Epithelial cell of alveolus of lung (primary cell): ENCODE results near the gene STEAP1. TPM values are rescaled to one million over a fixed set of nuclear protein-coding genes. Genes with fewer than 3 reads are reported as not detected.

ENCODE experiments used
- total RNA-seq: library from RNA; depleted of rRNA; stranded (reverse); fragments of >200 nt; gene quantifications from 2 replicates; pipeline ENCODE4 v1.2.1, GENCODE V29; 2015

STEAP1 gene
- total RNA-seq: 25.9 and 30.1 TPM in 2 replicates

DNA sequence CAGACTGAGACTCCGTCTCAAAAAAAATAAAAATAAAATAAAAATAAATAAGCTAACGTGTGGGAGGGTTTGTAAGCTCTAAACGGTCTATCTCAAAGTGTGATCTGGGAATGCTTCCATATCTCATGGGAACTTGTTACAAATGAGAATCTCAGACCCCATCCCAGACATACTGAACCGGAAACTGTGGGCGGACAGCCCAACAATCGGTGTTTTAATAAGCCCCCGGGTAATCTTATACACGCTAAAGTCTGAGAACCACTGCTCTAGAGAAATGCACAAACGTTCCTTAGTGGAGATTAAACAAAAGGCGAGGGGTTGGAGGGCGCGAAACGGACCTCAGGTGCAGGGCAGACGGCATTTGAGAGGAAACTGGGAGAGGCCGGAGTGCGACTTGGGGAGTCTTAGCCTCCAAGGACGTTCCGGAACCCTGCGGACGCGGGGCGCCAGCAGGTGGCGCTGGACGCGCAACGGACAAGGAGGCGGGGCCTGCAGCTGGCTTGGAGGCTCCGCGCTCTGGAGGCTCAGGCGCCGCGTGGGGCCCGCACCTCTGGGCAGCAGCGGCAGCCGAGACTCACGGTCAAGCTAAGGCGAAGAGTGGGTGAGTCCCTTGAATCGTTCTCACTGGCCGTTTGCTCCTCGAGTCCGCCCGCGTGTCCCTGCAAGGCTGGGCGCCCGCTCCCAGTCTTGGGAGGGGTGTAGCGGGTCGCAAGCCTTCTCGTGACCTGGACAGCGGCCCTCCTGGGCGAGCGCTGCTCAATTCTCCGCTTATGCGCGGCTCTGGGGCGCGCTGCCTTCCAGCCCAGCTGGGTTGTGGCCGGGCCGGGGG is at the start of gene STEAP1:
Gene STEAP1, plus strand, starts transcription at position 527 of the 829 bp plus-strand sequence. CDS start 5,320 bp downstream, outside the sequence.

GRCh38 chr7:90211391-90212148 is 57.3 kb downstream of the STEAP1 start, which contains the start of gene STEAP2:
STEAP2 (plus strand) TSS chr7:90211740; CDS start chr7:90225083, 13,343 bp downstream.

Other genes starting within 250 kb of the STEAP1 start
- 5.8 and 19.6 TPM in 2 replicates for gene STEAP2, start 57.3 kb downstream of the STEAP1 start, total RNA-seq
- 1.3 and 3.5 TPM in 2 replicates for gene CFAP69, start 90.7 kb downstream of the STEAP1 start, total RNA-seq
- not detected in 2 replicates for gene FAM237B, start 166.8 kb downstream of the STEAP1 start, total RNA-seq
- gene GTPBP10, start 192.2 kb downstream of the STEAP1 start, total RNA-seq: 6.1 and 6.2 TPM in 2 replicates
- 21.7 and 22.9 TPM in 2 replicates for gene CLDN12, start 249.0 kb downstream of the STEAP1 start, total RNA-seq